ENCODE measurements around the gene MXRA7.
"Not testable (repeated sequence)": the region's sequence is repeated elsewhere in the genome, so short reads cannot be mapped to it uniquely, and the experiment has no call there.

MXRA7 gene

DNA sequence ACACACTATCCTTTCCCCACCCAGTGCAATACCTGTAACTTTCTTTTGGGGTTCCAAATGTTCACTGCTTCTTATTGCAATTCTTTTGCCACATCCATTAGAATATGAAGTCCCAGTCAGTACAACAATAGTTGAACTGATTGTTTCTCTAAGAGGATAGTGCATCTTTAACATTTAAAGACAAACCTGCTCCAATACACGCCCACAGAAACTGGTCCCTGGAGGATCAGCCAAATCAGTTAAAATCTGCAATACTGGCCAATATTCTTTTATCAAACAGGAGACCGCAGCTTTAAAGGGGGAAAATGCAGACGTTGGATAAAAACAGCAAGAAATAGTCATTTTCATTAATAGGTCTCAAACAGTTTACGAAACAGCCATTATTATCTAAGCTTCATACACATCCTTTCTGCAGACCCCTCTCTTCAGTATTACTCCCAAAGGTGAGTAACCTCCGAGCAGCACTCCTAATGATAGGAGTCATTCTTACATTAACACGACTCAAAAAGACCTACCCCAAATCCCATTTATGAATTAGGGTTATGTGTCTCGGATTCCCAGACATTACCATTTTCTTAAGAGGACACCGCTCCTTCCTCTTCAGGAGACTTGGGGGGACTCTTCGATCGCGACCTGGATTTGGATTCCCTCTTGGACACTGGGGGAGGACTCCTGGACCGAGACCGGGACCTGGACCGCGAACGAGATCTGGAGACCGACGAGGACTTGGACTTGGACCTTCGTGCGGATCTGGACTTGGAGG is 25.0 kb upstream of the MXRA7 start:
- DNase-seq (ENCODE audit: low read depth in 1 of 2, low spot score in 1 of 2) = no peak

DNA sequence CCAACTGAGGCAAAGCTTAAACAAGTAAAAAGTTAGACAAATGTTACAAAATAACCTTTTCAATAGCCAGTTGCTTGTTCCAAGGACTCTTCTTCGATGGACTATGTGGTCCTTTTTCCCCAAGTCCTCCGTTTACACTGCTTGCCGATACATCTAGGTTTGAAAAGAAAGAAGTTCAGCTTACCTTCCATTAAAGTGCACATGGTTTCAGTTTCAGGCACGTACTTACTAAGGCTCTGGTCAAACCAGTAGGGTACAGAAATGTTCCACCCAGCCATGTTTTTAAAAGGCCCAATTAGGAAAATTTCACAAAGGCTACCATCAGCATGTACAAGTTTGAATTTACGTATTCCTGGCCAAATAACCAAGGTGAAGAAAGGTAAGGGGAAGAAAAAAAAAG is 24.2 kb upstream of the MXRA7 start:
- DNase-seq (ENCODE audit: low read depth in 1 of 2, low spot score in 1 of 2) = no peak

DNA sequence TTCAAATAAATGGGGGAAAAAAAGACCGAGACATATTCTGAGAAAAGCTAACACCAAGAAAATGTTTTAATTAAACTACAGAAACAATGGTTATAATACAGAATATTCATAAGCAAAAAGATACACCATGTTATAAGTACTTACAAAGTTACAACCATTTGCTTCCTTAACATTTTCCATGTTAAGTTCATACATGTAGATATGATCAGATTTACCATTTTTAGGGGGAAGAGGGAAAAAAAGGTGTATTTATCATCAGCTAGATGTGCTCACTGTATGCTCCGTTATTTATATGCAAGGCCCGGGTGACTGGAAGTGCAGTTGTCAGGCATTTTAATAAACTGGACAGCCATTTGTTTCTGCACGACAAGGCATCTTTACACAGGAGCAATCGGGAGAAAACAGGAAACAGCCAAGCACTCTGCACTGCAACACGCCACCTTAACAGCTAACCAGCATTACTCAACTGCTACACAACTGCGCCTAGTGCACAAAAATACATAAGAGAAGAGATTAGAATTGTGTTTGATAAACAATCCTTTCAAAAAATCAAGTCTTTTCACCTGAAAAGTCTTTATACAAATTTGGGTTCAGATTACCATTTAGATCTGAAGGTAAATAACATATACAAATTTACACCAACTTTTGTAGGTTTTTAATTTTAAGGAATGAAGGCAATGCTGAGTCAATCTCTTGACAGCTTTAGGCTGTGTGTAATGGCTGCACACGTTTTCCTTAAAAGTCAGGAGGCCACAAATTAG is 23.5 kb upstream of the MXRA7 start:
- DNase-seq (ENCODE audit: low read depth in 1 of 2, low spot score in 1 of 2) = no peak

DNA sequence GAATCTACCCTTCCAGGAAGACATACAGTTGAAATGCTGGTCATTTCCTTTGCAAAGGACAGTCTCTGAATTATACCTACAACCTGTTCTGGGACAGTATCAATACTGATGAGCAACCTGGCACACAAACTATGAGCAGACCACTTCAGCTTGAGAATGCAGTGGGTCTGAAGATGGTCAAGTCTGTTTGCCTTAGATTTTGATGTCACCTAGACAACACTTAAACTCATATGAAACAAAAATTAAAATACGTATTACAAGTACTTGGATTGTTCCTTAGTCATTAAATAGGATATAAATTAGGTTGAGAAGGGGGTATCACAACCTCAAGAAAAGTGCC is 22.8 kb upstream of the MXRA7 start:
- no peak for DNase-seq (ENCODE audit: low read depth in 1 of 2, low spot score in 1 of 2)

DNA sequence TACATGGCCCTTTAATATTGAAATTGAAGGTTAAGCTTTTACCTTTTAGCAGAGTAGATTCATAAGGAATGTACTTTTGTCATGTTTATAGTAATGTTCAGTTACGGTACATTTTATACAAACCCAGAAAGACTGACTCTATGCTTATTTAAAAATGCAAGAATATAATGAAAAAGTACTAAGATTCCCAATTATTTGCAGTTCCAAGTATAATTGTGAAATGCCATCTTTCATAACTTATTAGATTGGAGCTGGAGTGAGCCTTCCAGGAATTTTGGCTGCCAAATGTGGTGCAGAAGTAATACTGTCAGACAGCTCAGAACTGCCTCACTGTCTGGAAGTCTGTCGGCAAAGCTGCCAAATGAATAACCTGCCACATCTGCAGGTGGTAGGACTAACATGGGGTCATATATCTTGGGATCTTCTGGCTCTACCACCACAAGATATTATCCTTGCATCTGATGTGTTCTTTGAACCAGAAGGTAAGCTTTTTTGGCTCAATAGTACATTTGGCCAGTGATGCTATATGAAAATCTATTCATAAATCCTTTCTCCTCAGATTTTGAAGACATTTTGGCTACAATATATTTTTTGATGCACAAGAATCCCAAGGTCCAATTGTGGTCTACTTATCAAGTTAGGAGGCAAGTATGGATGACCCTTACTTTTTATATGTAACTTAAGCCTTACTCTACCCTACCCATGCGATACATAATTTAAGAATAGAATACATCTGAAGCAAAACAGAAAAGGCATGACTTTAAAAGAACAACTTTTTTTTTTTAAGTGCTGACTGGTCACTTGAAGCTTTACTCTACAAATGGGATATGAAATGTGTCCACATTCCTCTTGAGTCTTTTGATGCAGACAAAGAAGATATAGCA is 22.2 kb upstream of the MXRA7 start:
- DNase-seq (ENCODE audit: low read depth in 1 of 2, low spot score in 1 of 2) = no peak

DNA sequence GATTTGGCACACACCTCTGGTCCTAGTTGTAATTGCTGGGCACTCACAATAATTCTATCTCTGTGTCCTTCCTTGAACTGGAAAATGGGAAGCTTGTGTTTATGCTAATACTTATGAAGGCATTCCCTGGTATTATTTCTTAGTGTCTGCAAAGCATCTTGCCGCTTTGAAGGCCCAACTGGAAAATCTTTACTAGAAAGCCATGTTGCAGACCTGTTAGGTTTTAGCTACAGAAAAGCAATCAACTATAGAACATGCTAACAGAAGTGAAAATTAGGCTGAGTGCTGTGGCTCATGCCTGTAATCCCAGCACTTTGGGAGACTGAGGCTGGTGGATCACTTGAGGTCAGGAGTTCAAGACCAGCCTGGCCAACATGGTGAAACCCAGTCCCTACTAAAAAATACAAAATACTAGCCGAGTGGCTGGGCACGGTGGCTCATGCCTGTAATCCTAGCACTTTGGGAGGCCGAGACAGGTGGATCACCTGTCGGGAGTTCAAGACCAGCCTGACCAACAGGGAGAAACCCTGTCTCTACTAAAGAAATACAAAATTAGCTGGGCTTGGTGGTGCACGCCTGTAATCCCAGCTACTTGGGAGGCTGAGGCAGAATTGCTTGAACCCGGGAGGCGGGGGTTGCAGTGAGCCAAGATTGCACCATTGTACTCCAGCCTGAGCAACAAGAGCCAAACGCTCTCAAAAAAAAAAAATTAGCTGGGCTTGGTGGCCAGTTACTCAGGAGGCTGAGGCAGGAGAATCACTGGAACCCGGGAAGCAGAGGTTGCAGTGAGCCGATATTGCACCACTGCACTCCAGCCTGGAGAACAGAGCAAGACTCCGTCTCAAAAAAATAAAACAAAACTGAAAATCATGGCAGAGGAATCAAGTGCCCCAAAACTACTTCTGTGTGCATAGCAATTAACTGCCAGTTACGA is 21.3 kb upstream of the MXRA7 start:
- not testable (repeated sequence) for DNase-seq (ENCODE audit: low read depth in 1 of 2, low spot score in 1 of 2)

DNA sequence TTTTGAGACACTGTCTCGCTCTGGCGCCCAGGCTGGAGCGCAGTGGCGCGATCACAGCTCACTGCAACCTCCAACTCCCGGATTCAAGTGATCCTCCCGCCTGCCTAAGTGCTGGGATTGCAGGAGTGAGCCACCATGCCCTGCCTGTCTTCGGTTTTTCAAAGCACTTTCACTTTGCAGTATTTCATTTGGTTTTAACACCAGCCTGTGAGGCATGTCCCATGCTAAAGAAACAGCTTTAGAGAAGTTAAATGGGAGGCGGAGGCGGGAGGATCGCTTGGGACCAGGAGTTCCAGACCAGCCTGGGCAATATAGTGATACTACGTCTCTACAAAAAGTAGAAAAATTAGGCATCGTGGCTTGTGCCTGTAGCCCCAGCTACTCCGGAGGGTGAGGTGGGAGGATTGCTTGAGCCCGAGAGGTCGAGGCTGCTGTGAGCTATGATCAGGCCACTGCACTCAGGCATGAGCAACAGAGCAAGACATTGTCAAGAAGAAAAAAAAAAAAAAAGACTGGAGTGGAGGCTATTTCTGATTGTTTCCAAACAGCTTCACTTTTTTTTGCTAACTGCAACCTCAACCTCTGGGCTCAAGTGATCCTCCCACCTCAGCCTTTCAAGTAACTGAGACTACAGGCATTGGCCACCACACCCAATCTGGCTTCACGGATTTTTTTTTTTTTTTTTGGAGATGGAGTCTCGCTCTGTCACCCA is 17.1 kb upstream of the MXRA7 start:
- no peak for DNase-seq (ENCODE audit: low read depth in 1 of 2, low spot score in 1 of 2)

DNA sequence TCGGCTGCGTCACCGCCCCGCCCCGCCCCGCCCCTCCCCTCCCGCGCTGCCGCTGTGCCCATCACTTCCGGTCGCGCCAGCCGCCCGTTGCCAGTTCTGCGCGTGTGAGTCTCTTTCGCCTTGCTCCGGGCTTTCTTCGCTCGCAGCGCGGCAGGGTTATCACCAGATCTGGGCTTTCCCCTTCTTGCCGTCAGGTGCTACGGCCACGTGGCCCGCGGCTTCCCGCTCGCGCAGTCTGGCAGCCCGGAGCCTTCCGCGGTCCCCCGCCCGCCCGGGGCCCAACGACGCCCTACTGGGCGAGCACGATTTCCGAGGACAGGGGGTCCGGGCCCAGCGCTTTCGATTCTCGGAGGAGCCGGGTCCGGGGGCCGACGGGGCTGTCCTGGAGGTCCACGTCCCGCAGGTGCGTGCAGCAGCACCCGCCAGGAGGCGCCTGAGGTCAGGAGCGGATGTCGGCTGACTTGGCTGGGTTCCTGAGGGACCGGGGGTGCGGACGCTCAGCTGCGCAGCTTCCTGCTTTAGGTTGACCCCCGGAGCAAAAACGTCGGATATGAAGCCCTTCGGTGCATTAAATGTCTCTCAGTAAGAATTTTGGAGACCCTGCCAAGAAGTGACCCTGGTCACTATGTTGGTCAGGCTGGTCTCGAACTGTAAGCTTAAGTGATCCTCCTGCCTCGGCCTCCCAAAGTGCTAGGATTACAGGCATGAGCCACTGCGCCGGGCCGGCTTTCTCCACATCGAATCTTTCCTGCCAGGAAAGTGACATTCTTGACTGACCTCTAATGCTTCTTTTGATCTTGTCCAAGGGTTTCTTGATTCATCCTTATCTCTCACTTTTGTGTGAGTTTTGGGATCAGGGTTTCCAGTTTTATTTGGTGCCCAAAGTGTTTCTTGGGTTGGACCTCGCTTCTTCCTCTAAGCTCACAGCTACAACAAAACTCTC is 16.3 kb upstream of the MXRA7 start, which contains the start of gene METTL23:
TSS of gene METTL23 (plus strand) at position 64 of the 943 bp plus-strand sequence. CDS start 2,872 bp downstream, outside the sequence.
- peak in 1 of 2 donors; percentile 62 for DNase-seq (ENCODE audit: low read depth in 1 of 2, low spot score in 1 of 2)

DNA sequence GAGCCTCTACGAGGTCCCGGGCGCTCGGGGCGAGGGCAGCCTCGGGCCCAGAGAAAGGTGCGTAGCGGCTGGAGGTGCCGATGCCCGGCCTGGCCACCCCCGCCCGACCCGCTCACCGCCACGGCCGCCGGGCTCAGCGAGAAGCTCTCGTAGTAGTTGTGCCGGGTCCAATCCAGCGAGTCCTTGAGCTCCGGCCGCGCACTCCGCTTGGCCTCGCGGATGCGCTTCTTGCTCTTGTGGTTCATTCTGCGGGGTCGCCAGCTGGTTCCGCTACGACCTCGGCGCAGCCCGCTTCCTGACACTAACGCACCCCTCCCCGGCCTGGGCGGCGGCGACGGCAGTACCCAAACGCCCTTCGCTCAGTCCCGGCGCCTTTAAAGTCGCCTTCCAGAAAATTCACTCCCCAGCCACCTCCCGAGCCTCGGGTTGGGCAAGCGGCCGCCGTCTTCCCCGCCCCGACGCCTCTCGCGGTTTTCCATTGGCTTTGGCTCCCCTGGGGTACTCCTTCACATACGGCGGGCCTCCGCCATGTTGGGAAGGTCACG is 15.5 kb upstream of the MXRA7 start, which contains the start of gene JMJD6:
TSS of gene JMJD6 (minus strand) at position 376 of the 545 bp plus-strand sequence. CDS start at position 245, 131 bp downstream.
- DNase-seq (ENCODE audit: low read depth in 1 of 2, low spot score in 1 of 2) = peak; percentile 88 to 91

DNA sequence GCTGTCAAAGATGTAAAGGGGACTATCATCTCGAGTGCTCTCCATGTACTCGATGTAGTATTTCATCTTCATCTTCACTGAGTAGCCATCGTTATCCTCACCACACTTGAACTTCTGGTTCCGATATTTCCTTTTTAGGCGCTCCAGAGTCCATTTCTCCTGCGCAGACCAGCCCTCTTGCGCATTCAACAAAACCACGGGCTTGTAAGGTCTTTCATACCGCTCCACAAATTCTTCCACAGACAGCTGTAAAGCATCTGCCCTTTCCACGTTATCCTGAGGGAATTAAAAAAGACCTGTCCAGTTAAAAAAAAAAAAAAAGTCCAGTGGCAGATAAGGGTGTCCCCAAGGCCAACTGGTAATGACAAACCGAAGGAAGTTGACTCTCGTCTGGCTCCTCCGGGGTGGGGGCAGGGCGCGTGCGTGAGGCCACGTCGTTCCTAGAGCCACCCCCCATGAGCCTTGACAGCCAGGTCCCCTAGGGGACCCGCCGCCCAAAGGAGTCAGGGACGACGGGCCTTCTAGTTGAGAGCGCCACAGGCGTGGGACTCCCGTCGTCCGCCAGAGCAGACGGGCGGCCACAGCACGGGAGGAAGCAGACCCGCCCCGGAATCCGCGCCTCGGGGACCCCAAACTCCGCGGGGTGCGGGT is 14.9 kb upstream of the MXRA7 start:
- peak; percentile 35 to 60 for DNase-seq (ENCODE audit: low read depth in 1 of 2, low spot score in 1 of 2)

DNA sequence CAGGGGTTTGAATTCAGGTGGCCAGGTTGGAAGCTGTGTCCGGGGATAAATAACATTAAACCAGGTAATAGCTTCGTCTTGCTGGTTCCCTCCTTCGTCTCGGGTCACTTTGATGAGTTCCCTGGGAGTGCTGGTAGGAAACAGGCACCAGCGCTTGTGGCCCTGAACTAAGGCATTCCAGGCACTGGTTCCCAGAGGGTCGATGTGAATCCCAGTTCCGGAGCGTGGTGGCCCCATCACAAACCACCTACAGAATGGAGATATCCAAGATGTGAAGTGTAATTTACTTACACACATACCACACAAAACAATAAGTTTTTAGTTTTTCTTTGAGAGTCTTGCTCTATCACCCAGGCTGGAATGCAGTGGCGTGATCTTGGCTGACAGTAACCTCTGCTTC is 13.0 kb upstream of the MXRA7 start:
- DNase-seq (ENCODE audit: low read depth in 1 of 2, low spot score in 1 of 2) = no peak

DNA sequence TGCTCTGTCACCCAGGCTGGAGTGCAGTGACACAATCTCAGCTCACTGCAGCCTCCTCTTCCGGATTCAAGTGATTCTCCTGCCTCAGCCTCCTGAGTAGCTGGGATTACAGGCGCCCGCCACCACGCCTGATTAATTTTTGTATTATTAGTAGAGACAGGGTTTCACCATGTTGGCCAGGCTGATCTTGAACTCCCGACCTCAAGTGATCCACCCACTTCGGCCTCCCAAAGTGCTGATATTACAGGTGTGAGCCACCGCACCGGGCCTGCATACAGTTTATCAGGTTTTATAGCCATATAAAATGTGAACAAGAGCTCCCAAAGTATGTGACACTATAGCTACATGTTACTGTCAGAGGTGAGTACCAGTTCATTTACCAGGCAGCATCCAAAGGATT is 12.2 kb upstream of the MXRA7 start:
- not testable (repeated sequence) for DNase-seq (ENCODE audit: low read depth in 1 of 2, low spot score in 1 of 2)

DNA sequence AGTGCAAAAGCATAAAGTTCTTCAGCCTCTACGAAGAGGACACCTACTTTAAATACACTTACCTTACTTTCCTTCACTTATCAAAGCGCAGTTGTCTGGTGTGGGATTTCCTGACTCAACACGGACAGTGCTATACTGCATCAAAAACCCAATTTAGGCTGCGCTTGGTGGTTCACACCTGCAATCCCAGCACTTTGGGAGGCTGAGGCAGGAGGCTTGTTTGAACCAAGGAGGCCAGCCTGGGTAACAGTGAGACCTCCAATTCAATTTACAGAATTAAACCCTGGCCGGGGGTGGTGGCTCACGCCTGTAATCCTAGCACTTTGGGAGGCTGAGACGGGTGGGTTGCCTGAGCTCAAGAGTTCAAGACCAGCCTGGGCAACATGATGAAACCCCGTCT is 11.5 kb upstream of the MXRA7 start:
- DNase-seq (ENCODE audit: low read depth in 1 of 2, low spot score in 1 of 2) = no peak

DNA sequence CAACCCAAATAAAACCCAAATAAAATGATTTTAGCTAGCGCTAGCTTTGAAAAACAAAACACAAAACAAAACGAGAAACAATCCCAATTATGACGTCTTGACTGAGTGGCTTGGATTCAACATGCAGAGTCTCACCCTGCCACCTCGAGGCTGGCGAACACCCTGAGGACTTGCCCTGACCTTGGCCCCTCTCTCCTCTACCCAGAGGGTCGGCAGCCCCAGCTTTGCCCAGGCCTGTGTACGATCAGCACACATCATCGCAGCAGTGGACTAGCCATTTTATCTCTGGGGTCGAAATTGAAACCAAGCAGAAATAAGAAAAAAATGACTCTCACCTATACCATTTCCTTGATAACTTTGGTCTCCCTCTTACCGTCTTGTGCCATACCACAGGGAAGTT is 10.7 kb upstream of the MXRA7 start:
- DNase-seq (ENCODE audit: low read depth in 1 of 2, low spot score in 1 of 2) = no peak

DNA sequence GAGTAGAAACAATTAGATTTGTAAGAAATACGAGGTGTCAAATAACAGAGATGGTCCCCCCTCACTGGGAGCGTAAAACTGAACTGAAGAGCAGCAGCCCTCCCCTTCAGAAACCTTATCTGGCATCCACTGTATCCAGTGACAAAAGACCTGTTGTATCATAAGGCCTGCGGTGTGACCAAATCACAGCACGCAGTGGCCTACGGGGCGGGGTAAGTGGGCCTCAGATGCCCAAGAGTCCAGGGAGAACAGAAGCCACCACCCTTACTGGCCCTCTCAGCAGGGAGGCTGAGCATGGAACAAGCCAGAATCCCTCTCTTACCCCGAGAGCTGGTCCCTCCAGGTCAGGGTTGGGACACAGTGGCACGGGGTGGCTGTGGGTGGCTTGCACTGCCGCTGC is 10.2 kb upstream of the MXRA7 start:
- no peak for DNase-seq (ENCODE audit: low read depth in 1 of 2, low spot score in 1 of 2)

DNA sequence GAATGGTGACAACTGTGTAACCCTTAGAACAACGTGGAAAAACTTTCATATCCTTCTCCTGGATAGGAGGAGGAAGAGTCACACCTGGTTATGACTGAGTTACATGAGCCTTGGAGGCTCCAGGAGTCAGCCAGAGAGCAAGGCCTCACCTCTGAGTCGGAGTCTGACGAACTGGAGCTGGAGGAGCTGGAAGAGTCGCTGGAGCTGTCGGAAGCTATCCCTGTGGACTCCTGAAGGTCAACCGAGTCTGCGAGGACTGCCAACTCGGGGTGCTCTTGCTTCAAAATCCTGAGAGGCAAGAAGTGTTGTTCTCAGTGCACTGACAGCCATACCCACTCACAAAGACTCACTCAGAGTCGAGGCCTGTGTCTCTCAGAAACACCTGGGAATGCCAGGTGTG is 9.4 kb upstream of the MXRA7 start:
- no peak for DNase-seq (ENCODE audit: low read depth in 1 of 2, low spot score in 1 of 2)

DNA sequence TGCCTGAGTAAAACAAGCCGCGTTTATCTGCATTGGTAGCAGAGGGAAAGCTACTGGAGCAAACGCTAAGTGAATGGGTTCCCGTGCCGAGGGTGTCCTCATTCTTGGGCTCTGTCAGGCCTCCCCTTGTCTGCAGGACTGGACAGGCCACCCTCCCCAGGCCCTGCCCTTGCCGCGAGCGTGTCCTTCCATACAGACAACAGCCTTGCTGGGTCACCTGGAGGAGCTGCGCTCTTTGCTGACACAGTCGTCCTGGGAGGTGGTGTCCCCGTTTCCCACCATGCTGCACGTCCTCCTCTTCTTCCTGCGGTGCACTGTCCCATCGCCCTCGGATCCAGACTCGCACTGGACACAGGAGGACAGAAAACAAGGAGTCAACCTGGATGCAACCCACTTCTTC is 7.8 kb upstream of the MXRA7 start:
- DNase-seq (ENCODE audit: low read depth in 1 of 2, low spot score in 1 of 2) = no peak

DNA sequence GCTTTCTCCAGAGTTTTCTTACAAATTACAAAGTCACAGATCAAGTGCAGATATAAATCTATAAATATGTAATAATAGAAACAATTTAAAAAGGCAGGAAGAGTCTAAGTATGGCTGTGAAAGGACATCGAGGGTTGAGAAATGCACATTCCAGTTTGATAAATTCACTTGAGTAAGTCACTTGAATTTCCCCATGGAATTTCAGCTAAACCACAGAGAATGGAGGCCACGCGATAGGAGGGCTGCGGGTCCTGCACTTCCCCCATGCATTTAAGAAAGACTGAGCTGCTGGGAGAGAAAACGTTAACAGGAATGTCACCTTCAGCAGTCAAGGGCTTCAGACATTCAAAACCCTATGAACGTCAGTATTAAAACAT is 6.1 kb upstream of the MXRA7 start:
- no peak for DNase-seq (ENCODE audit: low read depth in 1 of 2, low spot score in 1 of 2)
